ENCODE data around the gene ARHGEF37. TPM values are rescaled to one million over a fixed set of nuclear protein-coding genes. Genes with fewer than 3 reads are reported as not detected.

The ARHGEF37 gene
- total and polyA plus RNA-seq, 9 of the 15 experiments (the other 6 are each of a cell fraction or from before 2014, with no cell fraction given) = 0.01 to 0.27 (median 0.05) TPM

DNA sequence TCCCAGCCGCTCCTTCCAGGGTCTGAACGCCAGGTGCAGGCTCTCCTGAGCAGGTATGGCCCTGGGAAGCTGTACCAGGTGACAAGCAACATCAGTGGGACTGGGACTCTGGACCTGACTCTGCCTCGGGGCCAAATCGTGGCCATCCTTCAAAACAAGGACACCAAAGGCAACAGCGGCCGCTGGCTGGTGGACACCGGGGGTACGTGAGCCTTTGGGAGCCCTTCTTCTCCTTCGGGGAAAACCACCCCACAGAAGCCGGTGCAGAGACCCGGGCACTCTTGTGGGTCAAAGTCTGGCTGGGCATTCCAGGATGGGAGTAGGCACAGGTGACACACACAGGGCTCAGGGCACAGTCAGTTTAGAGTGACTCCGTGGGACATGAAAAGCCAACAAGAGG lies 45.8 kb downstream of the ARHGEF37 start:
- FAIRE-seq (no peak), DNase-seq (ENCODE audit: extremely low read depth in 1 of 4, low spot score in 3 of 4) (no peak), ATAC-seq (no peak)
- WGBS (ENCODE audit: insufficient coverage, low coverage, missing lambda C conversion rate) = 58% methylated on average over 10 of the region's 12 CpGs
- in situ Hi-C loops (cut with MboI) = no loop called here
- no peak overlapping the region for H3K4me3 ChIP-seq
- H3K4me2 ChIP-seq (ENCODE audit: insufficient read depth, low read length) = no peak overlapping the region
- intact Hi-C loops (cut with micrococcal nuclease) = no loop called here
- H3K9me3 ChIP-seq (replicated peaks; ENCODE audit: control insufficient read depth, insufficient read depth, low read depth, low read length) = no peaks in the 10 kb centered on the region
- H3K79me2 ChIP-seq (ENCODE audit: control insufficient read depth, insufficient read depth, low read length) = no peaks in the 10 kb centered on the region
- CTCF ChIA-PET (ENCODE audit: low intra/inter-chr PET ratio) = no interaction called here
- no TSS peak for BruUV-seq (replicated peaks)
- no peaks in the 10 kb centered on the region for H3K9me1 ChIP-seq (ENCODE audit: control insufficient read depth, insufficient read depth, low read length)
- H2AFZ ChIP-seq (ENCODE audit: low read depth, low read length) = no peak overlapping the region
- no peak overlapping the region for H3K27ac ChIP-seq (ENCODE audit: extremely low read depth, low read depth, low read length)
- no peaks in the 10 kb centered on the region for H4K20me1 ChIP-seq (replicated peaks; ENCODE audit: control insufficient read depth, insufficient read depth, low read length)
- H3K9ac ChIP-seq (ENCODE audit: insufficient read depth in 1 of 2, low read depth in 2 of 2, low read length in 2 of 2) = no peak overlapping the region
- peaks cover 6 to 12% of the 10 kb centered on the region in 2 experiments; a peak in 4 of 5 replicates for H3K4me1 ChIP-seq (replicated peaks in 1 of 2; ENCODE audit: control insufficient read depth in 2 of 2, insufficient read depth in 2 of 2, low read length in 2 of 2)
- POLR2A ChIA-PET = no interaction called here
- no peak for TF ChIP-seq HDAC3 (IDR thresholded peaks at IDR 0.05; ENCODE audit: borderline replicate concordance, partially characterized antibody)
- TF ChIP-seq, protein P1, sequence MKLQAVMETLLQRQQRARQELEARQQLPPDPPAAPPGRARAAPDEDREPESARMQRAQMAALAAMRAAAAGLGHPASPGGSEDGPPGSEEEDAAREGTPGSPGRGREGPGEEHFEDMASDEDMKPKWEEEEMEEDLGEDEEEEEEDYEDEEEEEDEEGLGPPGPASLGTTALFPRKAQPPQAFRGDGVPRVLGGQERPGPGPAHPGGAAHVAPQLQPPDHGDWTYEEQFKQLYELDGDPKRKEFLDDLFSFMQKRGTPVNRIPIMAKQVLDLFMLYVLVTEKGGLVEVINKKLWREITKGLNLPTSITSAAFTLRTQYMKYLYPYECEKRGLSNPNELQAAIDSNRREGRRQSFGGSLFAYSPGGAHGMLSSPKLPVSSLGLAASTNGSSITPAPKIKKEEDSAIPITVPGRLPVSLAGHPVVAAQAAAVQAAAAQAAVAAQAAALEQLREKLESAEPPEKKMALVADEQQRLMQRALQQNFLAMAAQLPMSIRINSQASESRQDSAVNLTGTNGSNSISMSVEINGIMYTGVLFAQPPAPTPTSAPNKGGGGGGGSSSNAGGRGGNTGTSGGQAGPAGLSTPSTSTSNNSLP (IDR thresholded peaks at IDR 0.05; ENCODE audit: borderline replicate concordance, low read depth, low read length) = no peak
- TF ChIP-seq IFI16 (CRISPR knock-in tag; IDR thresholded peaks at IDR 0.05) = no peak
- TF ChIP-seq SRSF9 (IDR thresholded peaks at IDR 0.05; ENCODE audit: borderline replicate concordance, low read depth, low read length) = no peak
- TF ChIP-seq GTF2F1 (IDR thresholded peaks at IDR 0.05; ENCODE audit: low read depth, low read length) = no peak
- no peak for TF ChIP-seq MYBL2 (IDR thresholded peaks at IDR 0.05; ENCODE audit: low read depth)
- no peak for TF ChIP-seq MYBL2 (CRISPR knock-in tag; IDR thresholded peaks at IDR 0.05; ENCODE audit: borderline replicate concordance)
- TF ChIP-seq ZZZ3 (IDR thresholded peaks at IDR 0.05) = no peak
- TF ChIP-seq GABPB1 (CRISPR knock-in tag; IDR thresholded peaks at IDR 0.05) = no peak
- TF ChIP-seq, protein P2, sequence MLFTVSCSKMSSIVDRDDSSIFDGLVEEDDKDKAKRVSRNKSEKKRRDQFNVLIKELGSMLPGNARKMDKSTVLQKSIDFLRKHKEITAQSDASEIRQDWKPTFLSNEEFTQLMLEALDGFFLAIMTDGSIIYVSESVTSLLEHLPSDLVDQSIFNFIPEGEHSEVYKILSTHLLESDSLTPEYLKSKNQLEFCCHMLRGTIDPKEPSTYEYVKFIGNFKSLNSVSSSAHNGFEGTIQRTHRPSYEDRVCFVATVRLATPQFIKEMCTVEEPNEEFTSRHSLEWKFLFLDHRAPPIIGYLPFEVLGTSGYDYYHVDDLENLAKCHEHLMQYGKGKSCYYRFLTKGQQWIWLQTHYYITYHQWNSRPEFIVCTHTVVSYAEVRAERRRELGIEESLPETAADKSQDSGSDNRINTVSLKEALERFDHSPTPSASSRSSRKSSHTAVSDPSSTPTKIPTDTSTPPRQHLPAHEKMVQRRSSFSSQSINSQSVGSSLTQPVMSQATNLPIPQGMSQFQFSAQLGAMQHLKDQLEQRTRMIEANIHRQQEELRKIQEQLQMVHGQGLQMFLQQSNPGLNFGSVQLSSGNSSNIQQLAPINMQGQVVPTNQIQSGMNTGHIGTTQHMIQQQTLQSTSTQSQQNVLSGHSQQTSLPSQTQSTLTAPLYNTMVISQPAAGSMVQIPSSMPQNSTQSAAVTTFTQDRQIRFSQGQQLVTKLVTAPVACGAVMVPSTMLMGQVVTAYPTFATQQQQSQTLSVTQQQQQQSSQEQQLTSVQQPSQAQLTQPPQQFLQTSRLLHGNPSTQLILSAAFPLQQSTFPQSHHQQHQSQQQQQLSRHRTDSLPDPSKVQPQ (CRISPR knock-in tag; IDR thresholded peaks at IDR 0.05; ENCODE audit: borderline replicate concordance) = no peak
- no peak for TF ChIP-seq SNIP1 (IDR thresholded peaks at IDR 0.05; ENCODE audit: low read depth)
- TF ChIP-seq ZNF780A (CRISPR knock-in tag; IDR thresholded peaks at IDR 0.05) = no peak
- TF ChIP-seq SIN3A (IDR thresholded peaks at IDR 0.05; ENCODE audit: borderline replicate concordance in 2 of 2, control insufficient read depth in 1 of 2, low read depth in 2 of 2, low read length in 2 of 2) = no peak
- TF ChIP-seq NUFIP1 (IDR thresholded peaks at IDR 0.05; ENCODE audit: partially characterized antibody) = no peak
- no peak for TF ChIP-seq RNF2 (IDR thresholded peaks at IDR 0.05)
- H3K27me3 ChIP-seq (ENCODE audit: control insufficient read depth in 2 of 2, insufficient read depth in 2 of 2, low read length in 2 of 2) = no peaks in the 10 kb centered on the region
- H3K36me3 ChIP-seq (ENCODE audit: control insufficient read depth, insufficient read depth, low read length) = no peaks in the 10 kb centered on the region

Measured in K562 (cell line).